GM23248 (cell line): Measurements from ENCODE around the gene ERCC2.

Experiments
- EZH2 ChIP-seq: fragments of 200-600 bp; sonication (generic); IDR thresholded peaks from 2 replicates; pipeline ENCODE4 v1.6.1; 2018; ENCODE audit warnings: antibody characterized with exemption, mild to moderate bottlenecking; ENCODE audit not compliant: insufficient read depth, poor library complexity, severe bottlenecking
- EZH2phosphoT487 ChIP-seq: fragments of 200-600 bp; sonication (generic); IDR thresholded peaks from 2 replicates; pipeline ENCODE4 v1.6.1; 2018; ENCODE audit warnings: antibody characterized with exemption, moderate library complexity, mild to moderate bottlenecking, low read depth; ENCODE audit not compliant: insufficient read depth

- TF ChIP-seq EZH2 (no peak), EZH2phosphoT487 (no peak)
Measured at GRCh38 chr19:45320997-45321775, 49.2 kb downstream of the ERCC2 start.
